Liver (tissue), 3 donors: ENCODE data around the gene WDFY3.
"Not testable (repeated sequence)": the region's sequence is repeated elsewhere in the genome, so short reads cannot be mapped to it uniquely, and the experiment has no call there.

ENCODE experiments used
- ATF3 ChIP-seq: IDR thresholded peaks from 2 replicates; pipeline ENCODE4 v1.6.1; 2016; ENCODE audit warnings: antibody characterized with exemption
- CTCF ChIP-seq: fragments of 150-350 bp; IDR thresholded peaks from 2 replicates; pipeline ENCODE4 v1.5.1; 2017; ENCODE audit warnings: improper control_type of control experiment, low read depth, low read length; ENCODE audit not compliant: missing input control
- FOXA1 ChIP-seq: IDR thresholded peaks from 2 replicates; pipeline ENCODE4 v1.6.1; 2016; ENCODE audit warnings: antibody characterized with exemption
- GABPA ChIP-seq, 2 donors: IDR thresholded peaks in 1 of 2; conservative IDR thresholded peaks in 1 of 2; 2 replicates each; pipeline ENCODE4 v1.6.1; 2016; ENCODE audit warnings: antibody characterized with exemption in 2 of 2, mild to moderate bottlenecking in 1 of 2, moderate library complexity in 1 of 2
- JUND ChIP-seq, 2 donors: IDR thresholded peaks; 2 replicates each; pipeline ENCODE4 v1.6.1; 2016; ENCODE audit warnings: antibody characterized with exemption in 2 of 2
- MAX ChIP-seq: IDR thresholded peaks from 2 replicates; pipeline ENCODE4 v1.6.1; 2016; ENCODE audit warnings: antibody characterized with exemption
- RAD21 ChIP-seq, 2 donors: IDR thresholded peaks; 2 replicates each; pipeline ENCODE4 v1.6.1; 2016; ENCODE audit warnings: antibody characterized with exemption in 2 of 2, mild to moderate bottlenecking in 2 of 2
- SP1 ChIP-seq: IDR thresholded peaks from 2 replicates; pipeline ENCODE4 v1.6.1; 2018; ENCODE audit warnings: antibody characterized with exemption, mild to moderate bottlenecking
- TAF1 ChIP-seq: conservative IDR thresholded peaks from 2 replicates; pipeline ENCODE4 v1.6.1; 2016; ENCODE audit warnings: antibody characterized with exemption, mild to moderate bottlenecking
- YY1 ChIP-seq: IDR thresholded peaks from 2 replicates; pipeline ENCODE4 v1.6.1; 2016; ENCODE audit warnings: antibody characterized with exemption, mild to moderate bottlenecking
- ZBTB33 ChIP-seq: IDR thresholded peaks from 2 replicates; pipeline ENCODE4 v1.6.1; 2016; ENCODE audit warnings: antibody characterized with exemption
- TF ChIP-seq, protein P1 (sequence below): IDR thresholded peaks from 2 replicates; pipeline ENCODE4 v1.6.1; 2016; ENCODE audit warnings: antibody characterized with exemption, mild to moderate bottlenecking
- donor health status: healthy.
- donor health status: healthy.

GRCh38 chr4:84682661-84683060, 283.8 kb downstream of the WDFY3 start:
- TF ChIP-seq ZBTB33; CTCF; TAF1; GABPA (IDR thresholded peaks at IDR 0.05 in 1 of 2, conservative IDR thresholded peaks at IDR 0.05 in 1 of 2); JUND (IDR thresholded peaks at IDR 0.05); YY1; SP1; RAD21 (IDR thresholded peaks at IDR 0.05); ATF3; FOXA1; MAX: not testable (repeated sequence)
- TF ChIP-seq, protein P1, sequence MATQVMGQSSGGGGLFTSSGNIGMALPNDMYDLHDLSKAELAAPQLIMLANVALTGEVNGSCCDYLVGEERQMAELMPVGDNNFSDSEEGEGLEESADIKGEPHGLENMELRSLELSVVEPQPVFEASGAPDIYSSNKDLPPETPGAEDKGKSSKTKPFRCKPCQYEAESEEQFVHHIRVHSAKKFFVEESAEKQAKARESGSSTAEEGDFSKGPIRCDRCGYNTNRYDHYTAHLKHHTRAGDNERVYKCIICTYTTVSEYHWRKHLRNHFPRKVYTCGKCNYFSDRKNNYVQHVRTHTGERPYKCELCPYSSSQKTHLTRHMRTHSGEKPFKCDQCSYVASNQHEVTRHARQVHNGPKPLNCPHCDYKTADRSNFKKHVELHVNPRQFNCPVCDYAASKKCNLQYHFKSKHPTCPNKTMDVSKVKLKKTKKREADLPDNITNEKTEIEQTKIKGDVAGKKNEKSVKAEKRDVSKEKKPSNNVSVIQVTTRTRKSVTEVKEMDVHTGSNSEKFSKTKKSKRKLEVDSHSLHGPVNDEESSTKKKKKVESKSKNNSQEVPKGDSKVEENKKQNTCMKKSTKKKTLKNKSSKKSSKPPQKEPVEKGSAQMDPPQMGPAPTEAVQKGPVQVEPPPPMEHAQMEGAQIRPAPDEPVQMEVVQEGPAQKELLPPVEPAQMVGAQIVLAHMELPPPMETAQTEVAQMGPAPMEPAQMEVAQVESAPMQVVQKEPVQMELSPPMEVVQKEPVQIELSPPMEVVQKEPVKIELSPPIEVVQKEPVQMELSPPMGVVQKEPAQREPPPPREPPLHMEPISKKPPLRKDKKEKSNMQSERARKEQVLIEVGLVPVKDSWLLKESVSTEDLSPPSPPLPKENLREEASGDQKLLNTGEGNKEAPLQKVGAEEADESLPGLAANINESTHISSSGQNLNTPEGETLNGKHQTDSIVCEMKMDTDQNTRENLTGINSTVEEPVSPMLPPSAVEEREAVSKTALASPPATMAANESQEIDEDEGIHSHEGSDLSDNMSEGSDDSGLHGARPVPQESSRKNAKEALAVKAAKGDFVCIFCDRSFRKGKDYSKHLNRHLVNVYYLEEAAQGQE, result not testable (repeated sequence)
